ENCODE results near the gene FBF1.

GRCh38 chr17:75906143-75906884 is 34.5 kb downstream of the FBF1 start:
- TF ChIP-seq CTCF (IDR thresholded peaks at IDR 0.05 in 2 of 3, conservative IDR thresholded peaks at IDR 0.05 in 1 of 3; ENCODE audit: borderline replicate concordance in 1 of 3, insufficient read depth in 1 of 3, low read depth in 2 of 3, low read length in 2 of 3) (no peak), TCF7L2 (IDR thresholded peaks at IDR 0.05; ENCODE audit: borderline replicate concordance, extremely low read depth, insufficient read depth, insufficient read length) (no peak), ATF3 (IDR thresholded peaks at IDR 0.05) (no peak), MAX (IDR thresholded peaks at IDR 0.05) (no peak), EZH2phosphoT487 (IDR thresholded peaks at IDR 0.05; ENCODE audit: borderline replicate concordance) (no peak), EGR1 (IDR thresholded peaks at IDR 0.05; ENCODE audit: low read depth) (no peak)

All from HCT116 (cell line).